NCI-H2029 (cell line): ENCODE data around the gene BTN2A1.
"Not testable (repeated sequence)": the region's sequence is repeated elsewhere in the genome, so short reads cannot be mapped to it uniquely, and the experiment has no call there.

Experiments used
- DNase-seq: peaks from one replicate; lab custom pipeline; 2025; lab: John Stamatoyannopoulos, UW

Gene BTN2A1

DNA sequence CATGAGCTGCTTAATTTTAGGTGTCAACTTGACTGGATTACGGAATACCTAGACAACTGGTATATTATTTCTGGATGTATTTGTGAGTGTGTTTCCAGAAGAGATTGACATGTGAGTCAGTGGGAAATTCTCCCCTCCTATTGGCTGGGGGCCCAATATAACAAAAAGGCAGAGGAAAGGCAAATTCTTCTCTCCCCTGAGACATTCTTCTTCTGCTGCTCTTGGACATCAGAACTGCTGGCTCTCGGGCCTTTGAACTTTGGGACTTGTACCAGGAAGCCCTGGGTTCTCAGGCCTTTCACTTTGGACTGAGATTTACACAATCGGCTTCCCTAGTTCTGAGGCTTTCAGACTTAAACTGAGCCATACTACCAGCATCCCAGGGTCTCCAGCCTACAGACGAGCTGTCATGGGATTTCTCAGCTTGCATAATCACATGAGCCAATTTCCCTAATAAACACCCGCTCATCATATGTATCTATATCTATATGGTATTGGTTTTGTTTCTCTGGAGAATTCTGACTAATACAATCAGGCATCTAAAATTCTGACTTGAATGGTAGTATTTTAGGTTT lies 25.0 kb upstream of the BTN2A1 start:
- DNase-seq: no peak

DNA sequence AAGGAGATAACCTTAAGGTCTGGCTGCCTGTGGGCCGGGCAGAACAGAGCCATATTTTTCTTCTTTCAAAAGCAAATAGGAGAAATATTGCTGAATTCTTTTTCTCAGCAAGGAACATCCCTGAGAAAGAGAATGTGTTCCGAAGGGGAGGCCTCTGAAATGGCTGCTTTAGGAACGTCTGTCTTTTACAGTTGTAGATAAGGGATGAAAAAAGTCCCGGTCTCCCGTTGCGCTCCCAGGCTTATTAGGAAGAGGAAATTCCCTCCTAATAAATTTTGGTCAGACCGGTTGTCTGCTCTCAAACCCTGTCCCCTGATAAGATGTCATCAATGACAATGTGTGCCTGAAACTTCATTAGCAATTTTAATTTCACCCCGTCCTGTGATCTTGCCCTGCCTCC lies 24.1 kb upstream of the BTN2A1 start:
- DNase-seq: not testable (repeated sequence)

- DNase-seq: no peak
Observed at GRCh38 chr6:26436018-26436417, 21.7 kb upstream of the BTN2A1 start.

DNA sequence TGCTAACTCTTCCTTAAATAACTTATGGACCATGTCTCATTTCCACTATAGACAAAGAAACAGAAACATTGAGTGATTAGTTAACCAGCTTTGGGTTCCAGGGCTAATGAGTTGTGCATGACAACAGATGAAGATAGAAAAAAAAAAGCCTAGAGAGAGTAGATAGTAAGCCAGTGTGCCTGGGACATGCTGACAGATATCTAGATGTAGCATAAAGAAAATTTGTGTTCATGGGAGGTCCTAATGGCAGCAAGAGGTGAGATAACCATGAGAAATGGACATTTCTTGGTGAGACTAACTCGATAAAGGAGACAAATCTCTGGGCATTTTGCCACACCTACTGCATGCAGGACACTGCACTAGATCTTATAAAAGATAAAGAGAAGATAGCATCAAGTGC lies 20.2 kb upstream of the BTN2A1 start:
- DNase-seq: no peak

- DNase-seq: no peak
Observed at GRCh38 chr6:26438000-26438399, 19.8 kb upstream of the BTN2A1 start.

GRCh38 chr6:26439151-26440125 lies 18.3 kb upstream of the BTN2A1 start:
- DNase-seq: no peak

- no peak for DNase-seq
Observed at GRCh38 chr6:26440977-26441358, 16.8 kb upstream of the BTN2A1 start.

DNA sequence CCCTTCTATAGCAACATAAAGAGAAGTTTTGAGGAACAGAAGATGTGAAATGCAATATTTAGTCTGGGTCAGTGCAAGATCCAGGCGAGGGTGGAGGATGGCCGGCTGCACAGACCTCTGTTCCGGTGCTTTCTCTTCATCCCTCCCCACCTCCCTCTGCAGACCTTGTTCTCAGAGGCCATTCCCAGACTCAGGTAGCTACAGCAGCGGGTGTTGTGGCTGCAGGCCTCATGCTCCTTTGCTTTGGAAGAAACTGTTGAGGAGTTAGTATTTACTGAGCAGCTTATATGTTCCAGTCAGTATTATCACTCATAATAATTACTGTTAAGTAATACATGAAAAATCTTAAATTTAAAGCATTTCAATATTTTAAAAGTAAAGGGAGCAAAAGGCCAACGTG lies 15.8 kb upstream of the BTN2A1 start:
- DNase-seq: no peak

GRCh38 chr6:26445934-26446667 lies 11.7 kb upstream of the BTN2A1 start:
- no peak for DNase-seq

- no peak for DNase-seq
Observed at GRCh38 chr6:26447257-26447656, 10.5 kb upstream of the BTN2A1 start.

GRCh38 chr6:26450240-26450639 lies 7.5 kb upstream of the BTN2A1 start:
- no peak for DNase-seq

DNA sequence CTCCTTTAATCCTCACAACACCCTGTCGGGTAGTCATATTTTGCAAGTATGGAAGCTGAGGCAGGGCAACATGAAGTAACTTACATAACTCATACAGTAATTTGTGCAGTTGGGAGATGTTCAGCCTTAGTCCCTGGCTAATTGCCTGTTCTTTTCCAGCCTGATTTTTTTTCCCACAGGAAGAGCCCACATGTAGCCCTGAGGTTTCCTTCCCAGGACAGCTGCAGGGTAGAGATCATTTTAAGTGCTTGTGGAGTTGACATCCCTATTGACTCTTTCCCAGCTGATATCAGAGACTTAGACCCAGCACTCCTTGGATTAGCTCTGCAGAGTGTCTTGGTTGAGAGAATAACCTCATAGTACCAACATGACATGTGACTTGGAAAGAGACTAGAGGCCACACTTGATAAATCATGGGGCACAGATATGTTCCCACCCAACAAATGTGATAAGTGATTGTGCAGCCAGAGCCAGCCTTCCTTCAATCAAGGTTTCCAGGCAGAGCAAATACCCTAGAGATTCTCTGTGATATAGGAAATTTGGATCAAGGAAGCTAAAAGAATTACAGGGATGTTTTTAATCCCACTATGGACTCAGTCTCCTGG lies 5.0 kb upstream of the BTN2A1 start:
- no peak for DNase-seq

- no peak for DNase-seq
Observed at GRCh38 chr6:26454631-26455030, 3.1 kb upstream of the BTN2A1 start.

- DNase-seq: no peak
Observed at GRCh38 chr6:26455357-26455970, 2.3 kb upstream of the BTN2A1 start.

DNA sequence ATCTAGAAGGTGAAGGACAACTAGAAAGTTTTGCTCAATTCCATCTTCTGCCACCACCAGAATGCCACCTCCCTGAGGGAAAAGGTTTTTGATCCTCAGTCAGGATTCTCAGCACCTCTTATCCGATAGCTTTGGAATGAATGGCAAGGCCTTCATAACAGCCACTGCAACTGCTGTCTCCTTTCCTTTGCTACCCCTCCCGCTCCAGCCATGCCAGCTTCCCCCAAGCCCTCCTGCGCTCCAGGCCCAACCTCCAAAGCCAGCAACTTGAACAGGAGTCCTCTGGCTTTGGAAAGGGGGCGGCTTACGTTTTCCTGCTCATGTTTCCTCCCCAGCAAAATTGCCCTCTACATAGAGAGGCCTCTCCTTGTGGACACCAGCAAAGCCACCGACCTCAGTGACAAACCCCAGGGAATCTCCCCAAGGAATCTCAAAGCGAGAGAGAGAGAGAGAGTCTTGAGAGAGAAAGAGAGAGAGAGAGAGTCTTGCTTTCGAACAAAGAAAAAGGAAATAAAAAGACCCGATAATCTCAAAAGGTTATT lies 420 bp upstream of the BTN2A1 start:
- DNase-seq: peak; percentile 52

GRCh38 chr6:26459023-26459810 lies 1.5 kb downstream of the BTN2A1 start:
- DNase-seq: no peak

DNA sequence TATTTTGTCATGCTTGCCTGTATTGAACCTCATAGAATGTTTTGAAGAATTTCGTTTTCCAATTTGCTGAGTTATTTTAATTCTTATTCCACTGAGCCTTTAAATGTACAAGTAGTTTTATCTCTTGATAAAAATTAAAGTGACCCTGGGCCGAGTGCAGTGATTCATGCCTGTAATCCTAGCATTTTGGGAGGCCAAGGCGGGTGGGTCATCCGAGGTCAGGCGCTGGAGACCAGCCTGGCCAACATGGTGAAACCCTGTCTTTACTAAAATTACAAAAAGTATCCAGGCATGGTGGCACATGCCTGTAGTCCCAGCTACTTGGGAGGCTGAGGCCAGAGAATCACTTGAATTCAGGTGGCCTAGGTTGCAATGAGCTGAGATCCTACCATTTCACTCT lies 3.6 kb downstream of the BTN2A1 start:
- DNase-seq: not testable (repeated sequence)

- no peak for DNase-seq
Observed at GRCh38 chr6:26464014-26464413, 6.3 kb downstream of the BTN2A1 start.

- no peak for DNase-seq
Observed at GRCh38 chr6:26464416-26465131, 6.8 kb downstream of the BTN2A1 start.

DNA sequence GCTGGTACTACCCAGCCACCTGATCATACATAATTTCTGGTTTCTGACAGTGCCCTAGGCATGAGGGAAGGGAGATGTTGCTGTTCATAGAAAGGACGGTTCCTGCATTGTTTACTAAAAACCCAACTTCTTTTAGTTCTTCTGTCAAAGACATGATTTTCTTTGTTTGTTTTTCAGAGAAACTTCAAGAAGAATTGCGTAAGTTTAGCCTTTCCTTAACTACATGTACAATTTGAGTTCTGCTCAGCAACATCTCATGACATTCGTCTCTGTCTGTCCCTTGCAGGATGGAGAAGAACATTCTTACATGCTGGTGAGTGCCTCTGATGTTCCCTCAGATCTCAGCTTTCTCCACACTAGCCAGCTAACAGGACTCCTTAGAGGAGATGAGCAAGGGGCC lies 8.0 kb downstream of the BTN2A1 start:
- no peak for DNase-seq
